Measurements from ENCODE around the gene OR1L1. TPM values are rescaled to one million over a fixed set of nuclear protein-coding genes. Genes with fewer than 3 reads are reported as not detected.

OR1L1 gene
- not detected for total RNA-seq

- Histone ChIP-seq H3K4me3 (no peak within 1 kb of the TSS), H3K4me1 (no peaks in the 10 kb centered on the region), H3K9me3 (no peaks in the 10 kb centered on the region), H3K27ac (no peak within 1 kb of the TSS), H3K36me3 (no peaks in the 10 kb centered on the region), H3K27me3 (no peaks in the 10 kb centered on the region)
- no peak for ATAC-seq
- DNase-seq, result no peak
- in situ Hi-C loops (cut with MboI; ENCODE audit: low sequenced_read_pairs in 4 of 4) (no loop called here), intact Hi-C loops (cut with DNase I; ENCODE audit: low total_unique reads) (no loop called here)
- no peak for TF ChIP-seq CTCF (IDR thresholded peaks at IDR 0.05 in 4 of 5, conservative IDR thresholded peaks at IDR 0.05 in 1 of 5)
- no peak for TF ChIP-seq POLR2A (IDR thresholded peaks at IDR 0.05)
These were observed at the start of gene OR1L1 for GRCh38 chr9:122661416-122661815. Gene OR1L1 (plus strand): TSS chr9:122661716. CDS start chr9:122661716, 0 bp downstream.

- TF ChIP-seq CTCF (IDR thresholded peaks at IDR 0.05 in 4 of 5, conservative IDR thresholded peaks at IDR 0.05 in 1 of 5) (no peak), POLR2A (IDR thresholded peaks at IDR 0.05) (no peak)
- Histone ChIP-seq H3K27ac (no peak within 1 kb of the TSS), H3K4me1 (no peaks in the 10 kb centered on the region), H3K27me3 (no peaks in the 10 kb centered on the region), H3K4me3 (no peak within 1 kb of the TSS), H3K36me3 (no peaks in the 10 kb centered on the region), H3K9me3 (no peaks in the 10 kb centered on the region)
- intact Hi-C loops (cut with DNase I; ENCODE audit: low total_unique reads) (no loop called here), in situ Hi-C loops (cut with MboI; ENCODE audit: low sequenced_read_pairs in 4 of 4) (no loop called here)
- ATAC-seq (no peak), DNase-seq (no peak)
These were observed 47.2 kb upstream of the OR1L1 start, which contains the start of gene OR1Q1 for GRCh38 chr9:122614362-122614761. Gene OR1Q1 (plus strand): TSS chr9:122614738. CDS start chr9:122614738, 0 bp downstream.

- ATAC-seq (no peak), DNase-seq (no peak)
- TF ChIP-seq POLR2A (IDR thresholded peaks at IDR 0.05) (no peak), CTCF (IDR thresholded peaks at IDR 0.05 in 4 of 5, conservative IDR thresholded peaks at IDR 0.05 in 1 of 5) (no peak)
- H3K4me1 ChIP-seq, result no peaks in the 10 kb centered on the region
- no peak overlapping the region for H3K27ac ChIP-seq
- no peaks in the 10 kb centered on the region for H3K9me3 ChIP-seq
- intact Hi-C loops (cut with DNase I; ENCODE audit: low total_unique reads) (no loop called here), in situ Hi-C loops (cut with MboI; ENCODE audit: low sequenced_read_pairs in 4 of 4) (no loop called here)
- H3K36me3 ChIP-seq, result no peaks in the 10 kb centered on the region
- H3K4me3 ChIP-seq, result no peak overlapping the region
- H3K27me3 ChIP-seq, result no peaks in the 10 kb centered on the region
These were observed 41.5 kb upstream of the OR1L1 start for GRCh38 chr9:122619996-122620395.

GRCh38 chr9:122642226-122642625 lies 19.3 kb upstream of the OR1L1 start:
- H3K27ac ChIP-seq, result no peak overlapping the region
- intact Hi-C loops (cut with DNase I; ENCODE audit: low total_unique reads) (no loop called here), in situ Hi-C loops (cut with MboI; ENCODE audit: low sequenced_read_pairs in 4 of 4) (no loop called here)
- H3K9me3 ChIP-seq, result no peaks in the 10 kb centered on the region
- H3K4me1 ChIP-seq, result no peaks in the 10 kb centered on the region
- H3K27me3 ChIP-seq, result no peaks in the 10 kb centered on the region
- no peak overlapping the region for H3K4me3 ChIP-seq
- TF ChIP-seq CTCF (IDR thresholded peaks at IDR 0.05 in 4 of 5, conservative IDR thresholded peaks at IDR 0.05 in 1 of 5) (no peak), POLR2A (IDR thresholded peaks at IDR 0.05) (no peak)
- no peaks in the 10 kb centered on the region for H3K36me3 ChIP-seq
- ATAC-seq (no peak), DNase-seq (no peak)

- in situ Hi-C loops (cut with MboI; ENCODE audit: low sequenced_read_pairs in 4 of 4), result no loop called here
- Histone ChIP-seq H3K36me3 (no peaks in the 10 kb centered on the region), H3K4me1 (no peaks in the 10 kb centered on the region), H3K4me3 (no peak overlapping the region), H3K27ac (no peak overlapping the region), H3K27me3 (no peaks in the 10 kb centered on the region), H3K9me3 (no peaks in the 10 kb centered on the region)
- intact Hi-C loops (cut with DNase I; ENCODE audit: low total_unique reads), result no loop called here
- no peak for ATAC-seq
- TF ChIP-seq POLR2A (IDR thresholded peaks at IDR 0.05) (no peak), CTCF (IDR thresholded peaks at IDR 0.05 in 4 of 5, conservative IDR thresholded peaks at IDR 0.05 in 1 of 5) (no peak)
- no peak for DNase-seq
These were observed 5.1 kb upstream of the OR1L1 start for GRCh38 chr9:122656378-122656777.
